HL-60 (cell line): ENCODE measurements around the gene RBM18.

Experiments used
- DNase-seq, 2 experiments: peaks; one replicate each; pipeline ENCODE4 v3.0.0-alpha.2; 2010 to 2020; ENCODE audit warnings: low read depth in 1 of 2, low spot score in 1 of 2
- H3K27ac ChIP-seq: fragments of 250-450 bp; sonication (Bioruptor Pico); replicated peaks from 2 replicates; pipeline ENCODE4 v1.5.1; 2020; ENCODE audit warnings: mild to moderate bottlenecking, moderate library complexity
- H3K27me3 ChIP-seq: fragments of 250-450 bp; sonication (Bioruptor Pico); 2 replicates; pipeline ENCODE4 v1.5.1; 2021; ENCODE audit warnings: mild to moderate bottlenecking, moderate library complexity; ENCODE audit not compliant: insufficient read depth, poor library complexity, severe bottlenecking
- H3K4me3 ChIP-seq: replicated peaks from 2 replicates; pipeline ENCODE4 v1.5.1; 2011; ENCODE audit warnings: mild to moderate bottlenecking, control low read depth, low read length; ENCODE audit not compliant: insufficient read depth
- GABPA ChIP-seq: IDR thresholded peaks from 2 replicates; pipeline ENCODE4 v1.6.1; 2012; ENCODE audit warnings: low read depth
- POLR2AphosphoS5 ChIP-seq: IDR thresholded peaks from 2 replicates; pipeline ENCODE4 v1.6.1; 2012; ENCODE audit warnings: low read depth
- SPI1 ChIP-seq: IDR thresholded peaks from 2 replicates; pipeline ENCODE4 v1.6.1; 2012; ENCODE audit warnings: low read depth, mild to moderate bottlenecking, borderline replicate concordance
- TF ChIP-seq, protein P1 (sequence below): IDR thresholded peaks from 2 replicates; pipeline ENCODE4 v1.6.1; 2012; ENCODE audit warnings: low read depth; ENCODE audit not compliant: insufficient replicate concordance
- TF ChIP-seq, protein P2 (sequence below): IDR thresholded peaks from one replicate; pipeline ENCODE4 v1.5.1; 2011; ENCODE audit warnings: low read length, control low read depth, inconsistent platforms; ENCODE audit not compliant: insufficient read depth

RBM18 gene

DNA sequence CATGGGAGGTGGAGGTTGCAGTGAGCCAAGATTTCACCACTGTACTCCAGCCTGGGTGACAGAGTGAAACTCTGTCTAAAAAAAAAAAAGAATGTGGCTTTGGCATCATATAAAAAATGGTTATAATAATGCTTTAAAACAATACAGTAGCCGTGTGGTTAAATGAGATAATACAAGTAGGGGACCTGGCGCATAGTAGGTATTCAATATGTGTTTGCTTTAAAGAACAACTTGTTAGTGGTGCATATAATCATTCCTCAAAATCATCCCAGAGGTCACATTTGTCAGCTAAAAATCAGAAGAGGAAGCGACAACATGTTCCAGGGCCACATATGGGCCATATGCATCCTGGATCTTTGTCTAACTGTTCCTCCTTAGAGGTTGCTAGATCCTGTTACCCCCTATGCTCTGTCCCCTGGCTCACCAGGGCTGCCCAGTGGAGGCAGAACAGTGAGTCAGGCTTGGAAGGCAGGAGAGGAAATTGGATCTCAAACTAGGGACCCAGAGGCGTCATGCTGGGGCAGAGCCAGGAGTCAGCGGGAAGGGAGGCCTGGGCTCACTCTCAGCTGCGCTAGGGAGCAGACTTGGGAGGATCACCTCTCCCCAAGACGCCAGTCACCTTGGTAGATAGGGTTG is 63.6 kb downstream of the RBM18 start:
- no peak for DNase-seq
- Histone ChIP-seq H3K27ac (no peak overlapping the region), H3K27me3 (no peaks in the 10 kb centered on the region), H3K4me3 (no peak overlapping the region)
- TF ChIP-seq POLR2AphosphoS5 = no peak
- TF ChIP-seq, protein P1, sequence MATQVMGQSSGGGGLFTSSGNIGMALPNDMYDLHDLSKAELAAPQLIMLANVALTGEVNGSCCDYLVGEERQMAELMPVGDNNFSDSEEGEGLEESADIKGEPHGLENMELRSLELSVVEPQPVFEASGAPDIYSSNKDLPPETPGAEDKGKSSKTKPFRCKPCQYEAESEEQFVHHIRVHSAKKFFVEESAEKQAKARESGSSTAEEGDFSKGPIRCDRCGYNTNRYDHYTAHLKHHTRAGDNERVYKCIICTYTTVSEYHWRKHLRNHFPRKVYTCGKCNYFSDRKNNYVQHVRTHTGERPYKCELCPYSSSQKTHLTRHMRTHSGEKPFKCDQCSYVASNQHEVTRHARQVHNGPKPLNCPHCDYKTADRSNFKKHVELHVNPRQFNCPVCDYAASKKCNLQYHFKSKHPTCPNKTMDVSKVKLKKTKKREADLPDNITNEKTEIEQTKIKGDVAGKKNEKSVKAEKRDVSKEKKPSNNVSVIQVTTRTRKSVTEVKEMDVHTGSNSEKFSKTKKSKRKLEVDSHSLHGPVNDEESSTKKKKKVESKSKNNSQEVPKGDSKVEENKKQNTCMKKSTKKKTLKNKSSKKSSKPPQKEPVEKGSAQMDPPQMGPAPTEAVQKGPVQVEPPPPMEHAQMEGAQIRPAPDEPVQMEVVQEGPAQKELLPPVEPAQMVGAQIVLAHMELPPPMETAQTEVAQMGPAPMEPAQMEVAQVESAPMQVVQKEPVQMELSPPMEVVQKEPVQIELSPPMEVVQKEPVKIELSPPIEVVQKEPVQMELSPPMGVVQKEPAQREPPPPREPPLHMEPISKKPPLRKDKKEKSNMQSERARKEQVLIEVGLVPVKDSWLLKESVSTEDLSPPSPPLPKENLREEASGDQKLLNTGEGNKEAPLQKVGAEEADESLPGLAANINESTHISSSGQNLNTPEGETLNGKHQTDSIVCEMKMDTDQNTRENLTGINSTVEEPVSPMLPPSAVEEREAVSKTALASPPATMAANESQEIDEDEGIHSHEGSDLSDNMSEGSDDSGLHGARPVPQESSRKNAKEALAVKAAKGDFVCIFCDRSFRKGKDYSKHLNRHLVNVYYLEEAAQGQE = no peak

GRCh38 chr9:122197882-122198281 is 66.8 kb downstream of the RBM18 start:
- DNase-seq = no peak
- no peaks in the 10 kb centered on the region for H3K27me3 ChIP-seq
- TF ChIP-seq, protein P1 = no peak
- TF ChIP-seq, protein P2, sequence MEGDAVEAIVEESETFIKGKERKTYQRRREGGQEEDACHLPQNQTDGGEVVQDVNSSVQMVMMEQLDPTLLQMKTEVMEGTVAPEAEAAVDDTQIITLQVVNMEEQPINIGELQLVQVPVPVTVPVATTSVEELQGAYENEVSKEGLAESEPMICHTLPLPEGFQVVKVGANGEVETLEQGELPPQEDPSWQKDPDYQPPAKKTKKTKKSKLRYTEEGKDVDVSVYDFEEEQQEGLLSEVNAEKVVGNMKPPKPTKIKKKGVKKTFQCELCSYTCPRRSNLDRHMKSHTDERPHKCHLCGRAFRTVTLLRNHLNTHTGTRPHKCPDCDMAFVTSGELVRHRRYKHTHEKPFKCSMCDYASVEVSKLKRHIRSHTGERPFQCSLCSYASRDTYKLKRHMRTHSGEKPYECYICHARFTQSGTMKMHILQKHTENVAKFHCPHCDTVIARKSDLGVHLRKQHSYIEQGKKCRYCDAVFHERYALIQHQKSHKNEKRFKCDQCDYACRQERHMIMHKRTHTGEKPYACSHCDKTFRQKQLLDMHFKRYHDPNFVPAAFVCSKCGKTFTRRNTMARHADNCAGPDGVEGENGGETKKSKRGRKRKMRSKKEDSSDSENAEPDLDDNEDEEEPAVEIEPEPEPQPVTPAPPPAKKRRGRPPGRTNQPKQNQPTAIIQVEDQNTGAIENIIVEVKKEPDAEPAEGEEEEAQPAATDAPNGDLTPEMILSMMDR = no peak
- TF ChIP-seq SPI1 (no peak), GABPA (no peak), POLR2AphosphoS5 (no peak)
- no peak overlapping the region for H3K27ac ChIP-seq
- H3K4me3 ChIP-seq = no peak overlapping the region

DNA sequence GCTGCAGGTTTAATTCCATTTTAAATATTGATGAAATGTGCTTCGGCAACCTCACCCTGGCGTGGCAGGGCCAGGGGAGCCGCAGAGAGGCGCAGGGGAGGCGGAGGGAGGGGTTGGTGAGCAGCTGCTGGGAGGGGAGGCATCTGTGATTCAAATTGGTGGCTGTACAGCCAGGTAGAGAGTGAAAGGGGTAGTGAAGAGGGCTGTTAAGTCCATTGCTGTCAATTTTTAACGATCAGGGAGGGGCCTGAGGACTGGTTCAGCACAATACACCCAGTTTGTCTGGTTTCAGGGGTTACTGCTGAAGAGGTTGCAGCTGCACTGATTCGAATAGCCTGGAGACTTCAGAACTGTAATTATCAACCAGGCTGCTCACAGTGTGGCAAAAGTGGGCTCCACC is 67.2 kb downstream of the RBM18 start:
- H3K4me3 ChIP-seq = no peak overlapping the region
- H3K27me3 ChIP-seq = no peaks in the 10 kb centered on the region
- no peak for TF ChIP-seq SPI1
- TF ChIP-seq, protein P2 = no peak
- no peak for TF ChIP-seq GABPA
- TF ChIP-seq, protein P1 = no peak
- no peak for TF ChIP-seq POLR2AphosphoS5
- H3K27ac ChIP-seq = no peak overlapping the region
- DNase-seq = no peak
